Activated CD4-positive, alpha-beta memory T cell treated with anti-CD3 and anti-CD28 coated beads for 36 hours (primary cell): ENCODE results near the gene FBXL22. TPM values are rescaled to one million over a fixed set of nuclear protein-coding genes. Genes with fewer than 3 reads are reported as not detected.

Experiments used
- CTCF ChIA-PET: fragments of 350-600 bp; sonication (Branson Sonifier 250); formaldehyde crosslinking; loops from one replicate; lab custom pipeline; 2021; ENCODE audit warnings: antibody characterized with exemption, inconsistent platforms; lab: Charles Lee
- POLR2A ChIA-PET: fragments of 350-600 bp; sonication (Branson Sonifier 250); formaldehyde crosslinking; loops from one replicate; lab custom pipeline; 2021; ENCODE audit warnings: antibody characterized with exemption; lab: Charles Lee
- DNase-seq: peaks from one replicate; pipeline ENCODE4 v3.0.0-alpha.2; 2020
- H3K27ac Mint-ChIP-seq: one replicate; pipeline ENCODE4 v1.8.0; 2021; ENCODE audit warnings: mixed read lengths
- H3K27me3 Mint-ChIP-seq: one replicate; pipeline ENCODE4 v1.8.0; 2021; ENCODE audit warnings: mixed read lengths
- H3K36me3 Mint-ChIP-seq: one replicate; pipeline ENCODE4 v1.8.0; 2021; ENCODE audit warnings: mixed read lengths
- H3K4me1 Mint-ChIP-seq: one replicate; pipeline ENCODE4 v1.8.0; 2021; ENCODE audit warnings: low read depth, mixed read lengths
- H3K4me3 Mint-ChIP-seq: one replicate; pipeline ENCODE4 v1.8.0; 2021; ENCODE audit warnings: mild to moderate bottlenecking, mixed read lengths
- H3K9me3 Mint-ChIP-seq: one replicate; pipeline ENCODE4 v1.8.0; 2021; ENCODE audit warnings: mixed read lengths
- intact Hi-C: fragments of 100-400 bp; cut with micrococcal nuclease; formaldehyde crosslinking; loops from one replicate; pipeline ENCODE4 v1.15.1; 2023
- total RNA-seq, 2 experiments: library from RNA; stranded (reverse); gene quantifications; one replicate each; pipeline ENCODE4 v1.2.3, GENCODE V29; 2021

Gene FBXL22, protein sequence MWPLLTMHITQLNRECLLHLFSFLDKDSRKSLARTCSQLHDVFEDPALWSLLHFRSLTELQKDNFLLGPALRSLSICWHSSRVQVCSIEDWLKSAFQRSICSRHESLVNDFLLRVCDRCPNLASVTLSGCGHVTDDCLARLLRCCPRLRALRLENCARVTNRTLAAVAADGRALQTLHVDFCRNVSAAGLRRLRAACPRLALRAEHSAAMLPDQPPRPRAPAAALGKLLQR
- total RNA-seq, result under 1 TPM; 0.48 to 0.74 TPM

GRCh38 chr15:63597038-63597790, at the start of gene FBXL22:
Gene FBXL22 (plus strand): TSS chr15:63597387. CDS start chr15:63597393, 6 bp downstream.
- Mint-ChIP-seq H3K9me3 (no peaks in the 10 kb centered on the region), H3K36me3 (peaks cover 13% of the 10 kb centered on the region), H3K4me3 (no peak within 1 kb of the TSS), H3K27ac (peak within 1 kb of the TSS; percentile 47), H3K4me1 (peaks cover 67% of the 10 kb centered on the region), H3K27me3 (no peaks in the 10 kb centered on the region)
- no peak for DNase-seq
- intact Hi-C loops, result no loop called here
- ChIA-PET CTCF (interaction anchor here (0.6 to 2.7 kb wide), 4 partner anchors 13 to 1674 kb away, joined by 5 to 12 read pairs (median 8); no protein-coding TSS in a partner anchor), POLR2A (interaction anchor here (1.0 kb wide), 1 partner anchor 44 kb away, joined by 4 read pairs; no protein-coding TSS in a partner anchor)

DNA sequence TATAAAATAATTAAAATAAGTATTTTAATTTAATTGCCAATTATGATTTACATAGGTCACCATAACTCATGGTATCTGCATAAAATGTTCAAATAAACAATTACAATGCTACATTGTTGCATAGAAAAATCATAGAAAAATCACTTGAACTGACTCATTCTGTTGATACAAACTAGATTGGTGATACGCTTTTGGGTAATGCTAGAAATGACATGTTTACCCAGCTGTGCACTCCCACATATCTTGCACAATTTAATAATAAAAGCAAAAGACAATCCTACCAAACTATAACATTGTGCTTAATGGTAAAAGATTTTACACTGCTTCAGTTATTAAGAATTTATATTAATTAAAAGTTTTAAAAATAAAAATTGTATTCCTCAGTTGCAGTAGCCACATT, 45.8 kb upstream of the FBXL22 start:
- POLR2A ChIA-PET, result no interaction called here
- Mint-ChIP-seq H3K27me3 (no peaks in the 10 kb centered on the region), H3K9me3 (no peaks in the 10 kb centered on the region), H3K36me3 (peaks cover 1% of the 10 kb centered on the region), H3K4me1 (peaks cover 51% of the 10 kb centered on the region), H3K4me3 (no peak overlapping the region), H3K27ac (no peak overlapping the region)
- CTCF ChIA-PET, result interaction anchor here (0.6 to 3.1 kb wide), 4 partner anchors 64 to 118 kb away, joined by 3 to 17 read pairs (median 8); no protein-coding TSS in a partner anchor
- intact Hi-C loops, result loop anchor here (5.0 kb wide), 1 partner anchor 84 kb away; no protein-coding TSS in a partner anchor
- no peak for DNase-seq

- Mint-ChIP-seq H3K9me3 (no peaks in the 10 kb centered on the region), H3K4me1 (peaks cover 57% of the 10 kb centered on the region), H3K36me3 (peaks cover 15% of the 10 kb centered on the region), H3K27ac (peak overlapping the region; percentile 28), H3K27me3 (no peaks in the 10 kb centered on the region), H3K4me3 (no peak overlapping the region)
- no peak for DNase-seq
- intact Hi-C loops, result loop anchor here (5.0 kb wide), 1 partner anchor 86 kb away; no protein-coding TSS in a partner anchor
- ChIA-PET POLR2A (interaction anchor here (0.9 to 2.0 kb wide), 3 partner anchors 43 to 48 kb away, joined by 4 to 5 read pairs (median 4); partner anchors contain the start of gene FBXL22), CTCF (interaction anchor here (0.9 to 2.4 kb wide), 11 partner anchors 12 to 493 kb away, joined by 3 to 11 read pairs (median 4); no protein-coding TSS in a partner anchor)
Observed at GRCh38 chr15:63553388-63553791, 43.8 kb upstream of the FBXL22 start.

GRCh38 chr15:63554337-63554927, 42.8 kb upstream of the FBXL22 start:
- intact Hi-C loops, result loop anchor here (5.0 kb wide), 1 partner anchor 87 kb away; no protein-coding TSS in a partner anchor
- Mint-ChIP-seq H3K9me3 (no peaks in the 10 kb centered on the region), H3K27ac (peak overlapping the region; percentile 21), H3K4me3 (no peak overlapping the region), H3K27me3 (no peaks in the 10 kb centered on the region), H3K4me1 (peaks cover 62% of the 10 kb centered on the region), H3K36me3 (peaks cover 21% of the 10 kb centered on the region)
- ChIA-PET POLR2A (interaction anchor here (1.3 to 2.0 kb wide), 2 partner anchors 42 to 49 kb away, joined by 4 to 5 read pairs; partner anchors contain the start of gene FBXL22), CTCF (interaction anchor here (1.5 to 2.4 kb wide), 5 partner anchors 13 to 88 kb away, joined by 4 to 11 read pairs (median 6); no protein-coding TSS in a partner anchor)
- no peak for DNase-seq

DNA sequence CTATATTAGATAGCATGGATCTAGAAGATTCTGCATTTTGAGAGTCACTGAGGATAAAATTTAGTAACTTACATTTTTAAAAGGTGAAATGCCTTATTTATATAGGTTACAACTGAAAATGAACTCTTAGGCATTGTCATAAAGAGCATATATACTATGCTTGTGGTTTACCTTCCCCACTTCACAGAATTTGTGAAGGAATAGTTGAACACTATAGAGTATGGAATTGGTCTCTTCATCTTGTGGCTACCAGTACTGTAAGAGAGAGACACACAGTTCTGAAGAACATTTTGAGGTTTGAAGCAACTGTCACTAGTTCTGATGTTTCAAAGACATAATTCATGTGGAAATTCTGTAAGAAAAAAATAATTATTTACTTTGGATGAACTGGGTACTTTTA, 41.7 kb upstream of the FBXL22 start:
- intact Hi-C loops, result no loop called here
- H3K9me3 Mint-ChIP-seq, result no peaks in the 10 kb centered on the region
- POLR2A ChIA-PET, result no interaction called here
- H3K36me3 Mint-ChIP-seq, result peaks cover 24% of the 10 kb centered on the region
- H3K4me1 Mint-ChIP-seq, result peaks cover 66% of the 10 kb centered on the region
- H3K4me3 Mint-ChIP-seq, result no peak overlapping the region
- no peak for DNase-seq
- no peak overlapping the region for H3K27ac Mint-ChIP-seq
- CTCF ChIA-PET, result no interaction called here
- no peaks in the 10 kb centered on the region for H3K27me3 Mint-ChIP-seq

GRCh38 chr15:63556246-63556645, 40.9 kb upstream of the FBXL22 start:
- Mint-ChIP-seq H3K27ac (peak overlapping the region; percentile 60), H3K4me1 (peaks cover 73% of the 10 kb centered on the region), H3K27me3 (no peaks in the 10 kb centered on the region), H3K9me3 (no peaks in the 10 kb centered on the region), H3K4me3 (no peak overlapping the region), H3K36me3 (peaks cover 30% of the 10 kb centered on the region)
- POLR2A ChIA-PET, result no interaction called here
- CTCF ChIA-PET, result interaction anchor here (1.2 to 1.8 kb wide), 3 partner anchors 12 to 89 kb away, joined by 3 read pairs; no protein-coding TSS in a partner anchor
- no peak for DNase-seq
- intact Hi-C loops, result no loop called here

GRCh38 chr15:63556736-63557135, 40.5 kb upstream of the FBXL22 start:
- peak overlapping the region; percentile 54 for H3K27ac Mint-ChIP-seq
- POLR2A ChIA-PET, result no interaction called here
- CTCF ChIA-PET, result interaction anchor here (1.2 to 1.8 kb wide), 4 partner anchors 12 to 90 kb away, joined by 3 read pairs; no protein-coding TSS in a partner anchor
- intact Hi-C loops, result no loop called here
- no peaks in the 10 kb centered on the region for H3K27me3 Mint-ChIP-seq
- no peak for DNase-seq
- H3K36me3 Mint-ChIP-seq, result peaks cover 32% of the 10 kb centered on the region
- H3K4me3 Mint-ChIP-seq, result no peak overlapping the region
- H3K9me3 Mint-ChIP-seq, result no peaks in the 10 kb centered on the region
- H3K4me1 Mint-ChIP-seq, result peaks cover 78% of the 10 kb centered on the region

GRCh38 chr15:63559753-63560152, 37.4 kb upstream of the FBXL22 start:
- peaks cover 44% of the 10 kb centered on the region for H3K36me3 Mint-ChIP-seq
- H3K9me3 Mint-ChIP-seq, result no peaks in the 10 kb centered on the region
- no peak overlapping the region for H3K27ac Mint-ChIP-seq
- H3K27me3 Mint-ChIP-seq, result no peaks in the 10 kb centered on the region
- no peak overlapping the region for H3K4me3 Mint-ChIP-seq
- ChIA-PET CTCF (interaction anchor here (1.0 kb wide), 1 partner anchor 76 kb away, joined by 3 read pairs; no protein-coding TSS in a partner anchor), POLR2A (interaction anchor here (0.7 kb wide), 1 partner anchor 27 kb away, joined by 3 read pairs; no protein-coding TSS in a partner anchor)
- H3K4me1 Mint-ChIP-seq, result peaks cover 50% of the 10 kb centered on the region
- no peak for DNase-seq
- intact Hi-C loops, result loop anchor here (1.0 to 2.0 kb wide), 2 partner anchors 33 to 49 kb away; no protein-coding TSS in a partner anchor

GRCh38 chr15:63560741-63561448, 36.3 kb upstream of the FBXL22 start:
- DNase-seq, result peak; percentile 82
- POLR2A ChIA-PET, result no interaction called here
- Mint-ChIP-seq H3K9me3 (no peaks in the 10 kb centered on the region), H3K27me3 (no peaks in the 10 kb centered on the region), H3K4me1 (peaks cover 45% of the 10 kb centered on the region), H3K27ac (peak overlapping the region; percentile 63), H3K36me3 (peaks cover 50% of the 10 kb centered on the region), H3K4me3 (no peak overlapping the region)
- intact Hi-C loops, result loop anchor here (1.0 to 2.0 kb wide), 2 partner anchors 32 to 51 kb away; no protein-coding TSS in a partner anchor
- CTCF ChIA-PET, result interaction anchor here (1.0 kb wide), 2 partner anchors 51 to 55 kb away, joined by 3 to 5 read pairs; no protein-coding TSS in a partner anchor

DNA sequence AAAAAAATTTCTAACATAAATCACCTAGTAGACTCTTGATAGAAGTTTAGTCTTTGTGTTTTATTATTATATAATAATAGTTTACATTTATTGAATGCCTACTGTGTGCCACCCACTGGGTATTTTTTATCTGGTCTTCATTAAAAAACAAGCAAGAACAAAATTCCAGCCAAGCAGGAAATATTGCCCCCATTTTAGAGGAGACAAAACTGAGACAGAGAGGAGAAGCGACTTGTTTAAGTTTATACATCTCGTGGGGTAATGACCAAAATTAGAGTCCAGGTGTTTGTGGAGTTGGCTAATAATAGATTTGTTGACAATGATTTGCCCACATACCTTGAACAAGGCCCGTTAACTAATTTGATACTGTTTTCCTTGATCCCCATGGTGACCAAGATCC, 33.1 kb upstream of the FBXL22 start:
- Mint-ChIP-seq H3K27me3 (no peaks in the 10 kb centered on the region), H3K4me1 (peaks cover 40% of the 10 kb centered on the region), H3K27ac (no peak overlapping the region), H3K9me3 (no peaks in the 10 kb centered on the region), H3K36me3 (peaks cover 44% of the 10 kb centered on the region), H3K4me3 (no peak overlapping the region)
- ChIA-PET POLR2A (interaction anchor here (0.6 kb wide), 1 partner anchor 53 kb away, joined by 4 read pairs; no protein-coding TSS in a partner anchor), CTCF (interaction anchor here (1.1 to 1.5 kb wide), 2 partner anchors 35 to 77 kb away, joined by 3 to 5 read pairs; no protein-coding TSS in a partner anchor)
- intact Hi-C loops, result no loop called here
- no peak for DNase-seq
